ENCODE results near the gene NOD1.
"Not testable (repeated sequence)": the region's sequence is repeated elsewhere in the genome, so short reads cannot be mapped to it uniquely, and the experiment has no call there.

NOD1 gene

GRCh38 chr7:30446266-30446665 is 32.3 kb downstream of the NOD1 start:
- no peak for DNase-seq (ENCODE audit: low read depth)

GRCh38 chr7:30445770-30446169 is 32.8 kb downstream of the NOD1 start:
- DNase-seq (ENCODE audit: low read depth): peak; percentile 49

- no peak for DNase-seq (ENCODE audit: low read depth)
These were observed 40.6 kb downstream of the NOD1 start for GRCh38 chr7:30437823-30438574.

- DNase-seq (ENCODE audit: low read depth): no peak
These were observed 42.1 kb downstream of the NOD1 start for GRCh38 chr7:30436518-30436917.

GRCh38 chr7:30436046-30436445 is 42.5 kb downstream of the NOD1 start:
- no peak for DNase-seq (ENCODE audit: low read depth)

- no peak for DNase-seq (ENCODE audit: low read depth)
These were observed 44.3 kb downstream of the NOD1 start for GRCh38 chr7:30434140-30434799.

GRCh38 chr7:30433506-30433905 is 45.1 kb downstream of the NOD1 start:
- no peak for DNase-seq (ENCODE audit: low read depth)

- no peak for DNase-seq (ENCODE audit: low read depth)
These were observed 45.5 kb downstream of the NOD1 start for GRCh38 chr7:30433082-30433481.

GRCh38 chr7:30430777-30431176 is 47.8 kb downstream of the NOD1 start:
- no peak for DNase-seq (ENCODE audit: low read depth)

- DNase-seq (ENCODE audit: low read depth): no peak
These were observed 48.3 kb downstream of the NOD1 start for GRCh38 chr7:30430276-30430675.

- DNase-seq (ENCODE audit: low read depth): no peak
These were observed 49.4 kb downstream of the NOD1 start for GRCh38 chr7:30429156-30429530.

- no peak for DNase-seq (ENCODE audit: low read depth)
These were observed 50.1 kb downstream of the NOD1 start for GRCh38 chr7:30428246-30429155.

GRCh38 chr7:30427296-30428070 is 51.1 kb downstream of the NOD1 start:
- DNase-seq (ENCODE audit: low read depth): no peak

GRCh38 chr7:30424506-30424905 is 54.1 kb downstream of the NOD1 start:
- no peak for DNase-seq (ENCODE audit: low read depth)

- DNase-seq (ENCODE audit: low read depth): no peak
These were observed 54.6 kb downstream of the NOD1 start for GRCh38 chr7:30423788-30424505.

GRCh38 chr7:30422922-30423321 is 55.7 kb downstream of the NOD1 start:
- DNase-seq (ENCODE audit: low read depth): no peak

- no peak for DNase-seq (ENCODE audit: low read depth)
These were observed 56.9 kb downstream of the NOD1 start for GRCh38 chr7:30421647-30422196.

- no peak for DNase-seq (ENCODE audit: low read depth)
These were observed 57.9 kb downstream of the NOD1 start for GRCh38 chr7:30420662-30421061.

GRCh38 chr7:30420080-30420479 is 58.5 kb downstream of the NOD1 start:
- DNase-seq (ENCODE audit: low read depth): not testable (repeated sequence)

- no peak for DNase-seq (ENCODE audit: low read depth)
These were observed 64.7 kb downstream of the NOD1 start for GRCh38 chr7:30413864-30414263.

Measured in activated T-cell treated with anti-CD3 and anti-CD28 coated beads for 24 hours (primary cell).